ENCODE data around the gene TBRG4.

Gene TBRG4

DNA sequence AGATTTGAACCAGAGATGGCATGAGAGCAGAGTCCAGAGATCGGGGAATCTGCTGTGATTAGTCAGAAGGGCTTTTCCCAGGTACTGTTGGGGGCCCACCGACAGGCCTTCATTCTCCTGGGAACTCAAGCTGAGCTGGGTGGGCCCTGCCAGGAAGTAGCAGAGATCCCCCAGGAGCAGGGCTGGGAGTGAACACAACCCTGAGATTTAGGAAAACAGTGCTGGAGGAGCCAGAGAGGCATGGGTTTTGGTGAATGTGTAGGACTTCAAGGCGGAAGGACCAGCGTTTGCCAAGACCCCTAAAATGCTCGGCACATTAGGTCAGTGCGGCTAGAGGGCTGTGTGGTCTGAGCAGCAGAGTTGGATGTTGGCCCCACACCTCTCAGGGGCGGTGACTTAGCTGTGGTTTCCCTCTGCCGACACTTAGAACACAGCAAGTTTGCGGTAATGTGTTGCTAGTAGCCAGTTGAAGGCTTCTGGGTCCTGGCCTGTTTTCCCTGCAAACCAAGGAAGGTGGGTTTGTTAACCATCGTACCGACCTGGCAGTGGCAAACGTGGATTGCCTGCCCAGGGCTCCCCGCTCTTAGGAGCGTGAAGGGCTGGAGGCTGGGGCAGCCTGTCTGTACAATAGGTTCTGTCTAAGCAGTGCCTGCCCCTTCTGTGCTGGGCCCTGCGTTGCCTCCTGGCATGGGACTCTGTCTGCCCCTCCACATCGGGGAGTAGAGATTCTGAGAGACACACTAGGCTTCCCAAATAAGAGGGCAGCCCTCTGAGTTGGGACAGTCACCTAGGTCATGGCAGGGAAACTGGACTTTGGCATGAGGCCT lies 36.8 kb downstream of the TBRG4 start:
- ChIA-PET POLR2A (no interaction called here), CTCF (no interaction called here)
- TF ChIP-seq ZNF132 (tag by site-specific recombination; IDR thresholded peaks at IDR 0.05; ENCODE audit: borderline replicate concordance): no peak
- no peak for TF ChIP-seq ZNF473 (tag by site-specific recombination; IDR thresholded peaks at IDR 0.05)
- no peak for TF ChIP-seq MZF1 (tag by site-specific recombination; IDR thresholded peaks at IDR 0.05; ENCODE audit: borderline replicate concordance)
- no peak for TF ChIP-seq GLIS1 (tag by site-specific recombination; IDR thresholded peaks at IDR 0.05)
- Histone ChIP-seq H3K9me3 (ENCODE audit: control insufficient read depth, insufficient read depth, low read depth, low read length) (no peaks in the 10 kb centered on the region), H3K36me3 (ENCODE audit: control insufficient read depth in 2 of 2, insufficient read depth in 1 of 2, low read length in 2 of 2) (peaks cover 0 to 35% of the 10 kb centered on the region in 2 experiments; a peak in 2 of 3 replicates), H3K27ac (ENCODE audit: extremely low read depth, low read depth, low read length) (no peak overlapping the region), H3K4me1 (ENCODE audit: control insufficient read depth, insufficient read depth, low read length) (no peaks in the 10 kb centered on the region), H3K4me3 (ENCODE audit: low read depth, low read length) (no peak overlapping the region)

DNA sequence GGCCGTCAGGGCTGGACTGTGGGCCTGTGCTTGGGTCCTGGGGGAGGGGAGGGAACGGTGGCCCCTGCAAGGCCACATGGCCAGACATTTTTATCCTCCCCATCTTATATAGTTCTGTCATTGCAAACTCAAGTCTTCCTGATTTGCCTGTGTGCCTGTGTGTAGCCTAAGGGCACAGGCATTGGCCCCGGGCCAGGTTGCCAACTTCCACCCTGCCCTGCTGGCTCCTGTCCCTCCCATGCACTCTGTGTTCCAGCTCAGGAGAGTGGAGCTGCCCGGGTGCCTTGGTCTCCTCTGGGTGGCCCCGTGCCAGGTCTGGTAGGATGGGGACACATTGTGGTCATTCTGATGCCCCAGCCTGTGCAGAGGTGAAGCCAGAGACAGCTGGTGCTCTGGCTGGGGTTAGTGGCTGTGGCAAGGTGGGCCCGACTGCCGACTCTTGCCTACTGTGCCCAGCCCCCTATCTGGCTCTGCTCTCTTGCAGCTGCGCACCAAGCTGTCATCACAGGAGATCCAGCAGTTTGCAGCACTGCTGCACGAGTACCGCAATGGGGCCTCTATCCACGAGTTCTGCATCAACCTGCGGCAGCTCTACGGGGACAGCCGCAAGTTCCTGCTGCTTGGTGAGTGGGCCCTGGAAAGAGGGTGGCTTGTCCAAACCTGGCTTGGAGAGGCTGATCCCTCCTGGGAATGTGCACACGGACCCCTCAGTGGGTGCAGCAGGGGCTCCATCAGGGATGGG lies 37.5 kb downstream of the TBRG4 start:
- H3K4me1 ChIP-seq (ENCODE audit: control insufficient read depth, insufficient read depth, low read length): no peaks in the 10 kb centered on the region
- H3K27ac ChIP-seq (ENCODE audit: extremely low read depth, low read depth, low read length): no peak overlapping the region
- ChIA-PET CTCF (no interaction called here), POLR2A (no interaction called here)
- TF ChIP-seq, protein P1, sequence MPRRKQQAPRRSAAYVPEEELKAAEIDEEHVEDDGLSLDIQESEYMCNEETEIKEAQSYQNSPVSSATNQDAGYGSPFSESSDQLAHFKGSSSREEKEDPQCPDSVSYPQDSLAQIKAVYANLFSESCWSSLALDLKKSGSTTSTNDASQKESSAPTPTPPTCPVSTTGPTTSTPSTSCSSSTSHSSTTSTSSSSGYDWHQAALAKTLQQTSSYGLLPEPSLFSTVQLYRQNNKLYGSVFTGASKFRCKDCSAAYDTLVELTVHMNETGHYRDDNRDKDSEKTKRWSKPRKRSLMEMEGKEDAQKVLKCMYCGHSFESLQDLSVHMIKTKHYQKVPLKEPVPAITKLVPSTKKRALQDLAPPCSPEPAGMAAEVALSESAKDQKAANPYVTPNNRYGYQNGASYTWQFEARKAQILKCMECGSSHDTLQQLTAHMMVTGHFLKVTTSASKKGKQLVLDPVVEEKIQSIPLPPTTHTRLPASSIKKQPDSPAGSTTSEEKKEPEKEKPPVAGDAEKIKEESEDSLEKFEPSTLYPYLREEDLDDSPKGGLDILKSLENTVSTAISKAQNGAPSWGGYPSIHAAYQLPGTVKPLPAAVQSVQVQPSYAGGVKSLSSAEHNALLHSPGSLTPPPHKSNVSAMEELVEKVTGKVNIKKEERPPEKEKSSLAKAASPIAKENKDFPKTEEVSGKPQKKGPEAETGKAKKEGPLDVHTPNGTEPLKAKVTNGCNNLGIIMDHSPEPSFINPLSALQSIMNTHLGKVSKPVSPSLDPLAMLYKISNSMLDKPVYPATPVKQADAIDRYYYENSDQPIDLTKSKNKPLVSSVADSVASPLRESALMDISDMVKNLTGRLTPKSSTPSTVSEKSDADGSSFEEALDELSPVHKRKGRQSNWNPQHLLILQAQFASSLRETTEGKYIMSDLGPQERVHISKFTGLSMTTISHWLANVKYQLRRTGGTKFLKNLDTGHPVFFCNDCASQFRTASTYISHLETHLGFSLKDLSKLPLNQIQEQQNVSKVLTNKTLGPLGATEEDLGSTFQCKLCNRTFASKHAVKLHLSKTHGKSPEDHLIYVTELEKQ (tag by site-specific recombination; IDR thresholded peaks at IDR 0.05; ENCODE audit: borderline replicate concordance): no peak
- peak; percentile 24; the same call in 1 of the 2 replicates for TF ChIP-seq SCRT2 (tag by site-specific recombination; IDR thresholded peaks at IDR 0.05)
- H3K9me3 ChIP-seq (ENCODE audit: control insufficient read depth, insufficient read depth, low read depth, low read length): no peaks in the 10 kb centered on the region
- H3K4me3 ChIP-seq (ENCODE audit: low read depth, low read length): no peak overlapping the region
- H3K36me3 ChIP-seq (ENCODE audit: control insufficient read depth in 2 of 2, insufficient read depth in 1 of 2, low read length in 2 of 2): peaks cover 0 to 40% of the 10 kb centered on the region in 2 experiments; a peak in 2 of 3 replicates

DNA sequence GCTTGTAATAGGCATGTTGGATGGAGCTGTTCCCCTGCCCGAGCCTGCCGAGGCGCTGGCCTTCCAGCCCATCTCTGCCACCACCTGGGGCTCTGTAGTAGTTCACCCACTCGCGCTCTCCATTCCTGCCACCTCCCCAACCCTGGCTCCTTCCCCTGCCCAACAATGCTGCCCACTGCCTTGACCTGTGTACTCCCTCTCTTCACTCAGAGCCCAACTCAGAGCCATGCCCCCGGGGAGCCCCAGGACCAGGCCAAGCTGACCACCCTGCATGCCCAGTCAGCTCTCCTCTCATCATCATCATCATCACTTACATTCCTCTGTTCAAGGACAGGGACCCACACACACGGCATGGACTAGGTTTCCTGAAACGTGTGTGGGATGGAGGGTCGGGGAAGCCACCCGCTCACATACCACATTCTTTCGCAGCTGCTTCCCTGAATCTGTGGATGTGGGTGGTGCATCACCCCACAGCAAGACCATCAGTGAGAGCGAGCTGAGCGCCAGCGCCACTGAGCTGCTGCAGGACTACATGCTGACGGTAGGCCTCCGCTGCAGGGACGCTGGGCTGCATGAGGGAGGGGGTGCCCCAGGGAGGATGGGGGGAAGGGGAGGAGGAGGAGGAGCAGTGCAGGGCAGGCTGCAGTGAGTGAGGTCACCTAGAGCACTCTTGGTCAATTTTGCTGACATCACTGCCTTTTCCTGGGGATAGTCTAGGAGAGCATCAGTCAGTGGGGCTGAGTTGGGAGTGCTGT lies 38.3 kb downstream of the TBRG4 start:
- H3K9me3 ChIP-seq (ENCODE audit: control insufficient read depth, insufficient read depth, low read depth, low read length): no peaks in the 10 kb centered on the region
- H3K27ac ChIP-seq (ENCODE audit: extremely low read depth, low read depth, low read length): no peak overlapping the region
- CTCF ChIA-PET: no interaction called here
- H3K4me1 ChIP-seq (ENCODE audit: control insufficient read depth, insufficient read depth, low read length): no peaks in the 10 kb centered on the region
- TF ChIP-seq ZFHX2 (tag by site-specific recombination; conservative IDR thresholded peaks at IDR 0.05): peak; percentile 81
- TF ChIP-seq EGR2 (tag by site-specific recombination; IDR thresholded peaks at IDR 0.05; ENCODE audit: low read depth): peak; percentile 71
- no peak for TF ChIP-seq ZNF843 (tag by site-specific recombination; IDR thresholded peaks at IDR 0.05)
- TF ChIP-seq ZBTB1 (tag by site-specific recombination; IDR thresholded peaks at IDR 0.05): no peak
- TF ChIP-seq, protein P2, sequence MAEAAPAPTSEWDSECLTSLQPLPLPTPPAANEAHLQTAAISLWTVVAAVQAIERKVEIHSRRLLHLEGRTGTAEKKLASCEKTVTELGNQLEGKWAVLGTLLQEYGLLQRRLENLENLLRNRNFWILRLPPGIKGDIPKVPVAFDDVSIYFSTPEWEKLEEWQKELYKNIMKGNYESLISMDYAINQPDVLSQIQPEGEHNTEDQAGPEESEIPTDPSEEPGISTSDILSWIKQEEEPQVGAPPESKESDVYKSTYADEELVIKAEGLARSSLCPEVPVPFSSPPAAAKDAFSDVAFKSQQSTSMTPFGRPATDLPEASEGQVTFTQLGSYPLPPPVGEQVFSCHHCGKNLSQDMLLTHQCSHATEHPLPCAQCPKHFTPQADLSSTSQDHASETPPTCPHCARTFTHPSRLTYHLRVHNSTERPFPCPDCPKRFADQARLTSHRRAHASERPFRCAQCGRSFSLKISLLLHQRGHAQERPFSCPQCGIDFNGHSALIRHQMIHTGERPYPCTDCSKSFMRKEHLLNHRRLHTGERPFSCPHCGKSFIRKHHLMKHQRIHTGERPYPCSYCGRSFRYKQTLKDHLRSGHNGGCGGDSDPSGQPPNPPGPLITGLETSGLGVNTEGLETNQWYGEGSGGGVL (tag by site-specific recombination; IDR thresholded peaks at IDR 0.05): peak; percentile 40
- TF ChIP-seq SETDB1 (IDR thresholded peaks at IDR 0.05; ENCODE audit: insufficient read length, low read length): no peak
- no peak overlapping the region for H3K4me3 ChIP-seq (ENCODE audit: low read depth, low read length)
- H3K36me3 ChIP-seq (ENCODE audit: control insufficient read depth in 2 of 2, insufficient read depth in 1 of 2, low read length in 2 of 2): peaks cover 0 to 44% of the 10 kb centered on the region in 2 experiments; a peak in 2 of 3 replicates
- POLR2A ChIA-PET: interaction anchor here (1.0 kb wide), 1 partner anchor 39 kb away, joined by 3 read pairs; the partner anchor contains the start of gene TBRG4

All from HEK293 (cell line).